DMS114 treated with DMSO at 0.1 percent for 48 hours (cell line): ENCODE results near the gene MPST.

Experiments used
- DNase-seq: peaks from one replicate; lab custom pipeline; 2025; ENCODE audit not compliant: unreplicated experiment; lab: John Stamatoyannopoulos, UW

MPST gene

GRCh38 chr22:37000676-37001534 lies 18.6 kb upstream of the MPST start:
- no peak for DNase-seq

- no peak for DNase-seq
These were observed 17.7 kb upstream of the MPST start for GRCh38 chr22:37001826-37002225.

GRCh38 chr22:37002633-37003032 lies 16.9 kb upstream of the MPST start:
- no peak for DNase-seq

GRCh38 chr22:37007651-37008050 lies 11.9 kb upstream of the MPST start:
- no peak for DNase-seq

GRCh38 chr22:37008365-37008764 lies 11.2 kb upstream of the MPST start:
- no peak for DNase-seq

- no peak for DNase-seq
These were observed 10.1 kb upstream of the MPST start for GRCh38 chr22:37009490-37009889.

- DNase-seq, result no peak
These were observed 9.4 kb upstream of the MPST start for GRCh38 chr22:37010174-37010573.

- DNase-seq, result no peak
These were observed 8.6 kb upstream of the MPST start for GRCh38 chr22:37010976-37011375.

GRCh38 chr22:37011472-37011871 lies 8.1 kb upstream of the MPST start:
- no peak for DNase-seq

- DNase-seq, result no peak
These were observed 7.2 kb upstream of the MPST start for GRCh38 chr22:37012262-37012904.

- no peak for DNase-seq
These were observed 6.6 kb upstream of the MPST start for GRCh38 chr22:37012956-37013355.

- no peak for DNase-seq
These were observed 5.1 kb upstream of the MPST start for GRCh38 chr22:37014415-37014806.

- no peak for DNase-seq
These were observed 4.5 kb upstream of the MPST start for GRCh38 chr22:37014835-37015586.

GRCh38 chr22:37015587-37015878 lies 4.0 kb upstream of the MPST start:
- DNase-seq, result no peak

- no peak for DNase-seq
These were observed 3.2 kb upstream of the MPST start for GRCh38 chr22:37016134-37016910.

- no peak for DNase-seq
These were observed 2.2 kb upstream of the MPST start for GRCh38 chr22:37017356-37017755.

- DNase-seq, result no peak
These were observed 1.3 kb upstream of the MPST start for GRCh38 chr22:37018086-37018814.

GRCh38 chr22:37018815-37019308 lies 680 bp upstream of the MPST start:
- DNase-seq, result no peak

GRCh38 chr22:37020192-37020479 lies 594 bp downstream of the MPST start:
- DNase-seq, result peak; percentile 6

GRCh38 chr22:37021041-37021440 lies 1.5 kb downstream of the MPST start:
- no peak for DNase-seq
